K562 (cell line): ENCODE results near the gene CFAP97D1. TPM values are rescaled to one million over a fixed set of nuclear protein-coding genes. Genes with fewer than 3 reads are reported as not detected.

Experiments
- ATAC-seq: fragments of 200-7000 bp; cut with Tn5 transposase; 3 replicates; pipeline ENCODE4 v1.9.1; 2020; ENCODE audit warnings: moderate library complexity
- BruUV-seq: library from RNA; stranded (reverse); fragments of 400-500 nt; replicated peaks from 2 replicates; lab custom pipeline; 2021; lab: Mats Ljungman, UMichigan
- CTCF ChIA-PET: fragments of 300-600 bp; formaldehyde crosslinking; extraction: SDS; loops from one replicate; lab custom pipeline; 2021; ENCODE audit warnings: low intra/inter-chr PET ratio; lab: Yijun Ruan, JAX
- POLR2A ChIA-PET: fragments of 300-600, 350-650 bp; sonication (Branson Sonifier 250); formaldehyde crosslinking; extraction: SDS; loops from one replicate; lab custom pipeline; 2021; ENCODE audit warnings: antibody characterized with exemption, inconsistent platforms; lab: Yijun Ruan, JAX
- DNase-seq, 4 experiments: peaks; one replicate each; pipeline versions ENCODE4 v3.0.0 to v3.0.0-alpha.2; 2011 to 2018; ENCODE audit warnings: low spot score in 3 of 4, mixed read lengths in 3 of 4; ENCODE audit errors: extremely low read depth in 1 of 4
- FAIRE-seq: peaks from 2 replicates; lab custom pipeline; 2011; peaks lifted over from hg19 to GRCh38; lab: Jason Lieb, UNC
- H2AFZ ChIP-seq: 2 replicates; pipeline ENCODE4 v1.6.0; 2011; ENCODE audit warnings: low read depth, low read length, control low read depth, inconsistent platforms
- H3K27ac ChIP-seq: fragments of 200-600 bp; 3 replicates; pipeline ENCODE4 v1.8.0; 2011; ENCODE audit warnings: low read depth, mild to moderate bottlenecking, control low read depth, inconsistent platforms, low read length, moderate library complexity, mixed read lengths; ENCODE audit errors: extremely low read depth
- H3K27me3 ChIP-seq, 2 experiments: fragments of 300-600 bp in 1 of 2; 2 replicates in 1 of 2; 3 replicates in 1 of 2; pipeline versions ENCODE4 v1.6.0 to v1.8.0; 2011; ENCODE audit warnings: inconsistent platforms in 2 of 2, low read length in 2 of 2, mild to moderate bottlenecking in 1 of 2, mixed read lengths in 1 of 2, moderate library complexity in 1 of 2; ENCODE audit not compliant: control insufficient read depth in 2 of 2, insufficient read depth in 2 of 2
- H3K36me3 ChIP-seq: fragments of 300-600 bp; 3 replicates; pipeline ENCODE4 v1.8.0; 2011; ENCODE audit warnings: mild to moderate bottlenecking, low read length, inconsistent platforms; ENCODE audit not compliant: control insufficient read depth, insufficient read depth
- H3K4me1 ChIP-seq, 2 experiments: fragments of 200-600 bp in 1 of 2; replicated peaks in 1 of 2; 2 replicates in 1 of 2; 3 replicates in 1 of 2; pipeline versions ENCODE4 v1.5.1 to v1.8.0; 2011; ENCODE audit warnings: inconsistent platforms in 2 of 2, low read length in 2 of 2, mild to moderate bottlenecking in 1 of 2, mixed read lengths in 1 of 2, moderate library complexity in 1 of 2; ENCODE audit not compliant: control insufficient read depth in 2 of 2, insufficient read depth in 2 of 2
- H3K4me2 ChIP-seq: 2 replicates; pipeline ENCODE4 v1.6.1; 2011; ENCODE audit warnings: low read length, control low read depth, inconsistent platforms, mixed read lengths; ENCODE audit not compliant: insufficient read depth
- H3K4me3 ChIP-seq: fragments of 200-600 bp; sonication (generic), shearing (Covaris generic); 2 replicates; pipeline ENCODE4 v1.5.1; 2016; ENCODE audit warnings: control low read depth, inconsistent platforms
- H3K79me2 ChIP-seq: fragments of 200-600 bp; 3 replicates; pipeline ENCODE4 v1.8.0; 2011; ENCODE audit warnings: low read length, inconsistent platforms; ENCODE audit not compliant: control insufficient read depth, insufficient read depth
- H3K9ac ChIP-seq, 2 experiments: 2 replicates each; pipeline versions ENCODE4 v1.6.0 to v1.6.1; 2011; ENCODE audit warnings: low read depth in 2 of 2, low read length in 2 of 2, control low read depth in 1 of 2, inconsistent platforms in 1 of 2, mild to moderate bottlenecking in 1 of 2, mixed read lengths in 1 of 2; ENCODE audit not compliant: insufficient read depth in 1 of 2
- H3K9me1 ChIP-seq: one replicate; pipeline ENCODE4 v1.6.0; 2011; ENCODE audit warnings: inconsistent platforms, mild to moderate bottlenecking, low read length, moderate library complexity; ENCODE audit not compliant: control insufficient read depth, insufficient read depth
- H3K9me3 ChIP-seq: replicated peaks from 2 replicates; pipeline ENCODE4 v1.5.1; 2011; ENCODE audit warnings: low read depth, low read length, inconsistent platforms; ENCODE audit not compliant: control insufficient read depth, insufficient read depth
- H4K20me1 ChIP-seq: replicated peaks from 2 replicates; pipeline ENCODE4 v1.6.1; 2011; ENCODE audit warnings: low read length, inconsistent platforms, mixed read lengths; ENCODE audit not compliant: control insufficient read depth, insufficient read depth
- ETS2 ChIP-seq: IDR thresholded peaks from 2 replicates; pipeline ENCODE4 v1.6.1; 2016; ENCODE audit warnings: borderline replicate concordance, missing genetic modification characterization, mild to moderate bottlenecking, moderate library complexity, missing compliant biosample characterization; ENCODE audit not compliant: poor library complexity, severe bottlenecking
- GABPB1 ChIP-seq: sonication (generic); formaldehyde crosslinking; IDR thresholded peaks from 2 replicates; pipeline ENCODE4 v1.8.0; 2022; ENCODE audit warnings: mild to moderate bottlenecking, missing genetic modification reagents
- GTF2F1 ChIP-seq: IDR thresholded peaks from 2 replicates; pipeline ENCODE4 v1.6.1; 2011; ENCODE audit warnings: low read depth, low read length, improper control_type of control experiment
- HDAC6 ChIP-seq: IDR thresholded peaks from 2 replicates; pipeline ENCODE4 v1.6.1; 2012; ENCODE audit warnings: low read depth, mild to moderate bottlenecking, control low read depth, inconsistent platforms, low read length, moderate library complexity
- HNRNPH1 ChIP-seq: fragments of 200-400 bp; formaldehyde crosslinking; optimal IDR thresholded peaks from 2 replicates; pipeline ENCODE3; 2017; ENCODE audit warnings: low read depth, mild to moderate bottlenecking, low read length, moderate library complexity
- IFI16 ChIP-seq: fragments of 250-450 bp; sonication (Bioruptor Pico); IDR thresholded peaks from 2 replicates; pipeline ENCODE4 v2.1.2; 2022; ENCODE audit warnings: mild to moderate bottlenecking, inconsistent platforms
- NR1H2 ChIP-seq: sonication (generic); formaldehyde crosslinking; IDR thresholded peaks from 2 replicates; pipeline ENCODE4 v1.4.0; 2020; ENCODE audit warnings: mild to moderate bottlenecking, missing genetic modification reagents
- RBM34 ChIP-seq: fragments of 200-400 bp; formaldehyde crosslinking; IDR thresholded peaks from 2 replicates; pipeline ENCODE4 v1.6.1; 2018; ENCODE audit warnings: low read length, borderline replicate concordance; ENCODE audit not compliant: insufficient read depth
- SAFB2 ChIP-seq: fragments of 200-400 bp; formaldehyde crosslinking; IDR thresholded peaks from 2 replicates; pipeline ENCODE4 v1.6.1; 2018; ENCODE audit warnings: borderline replicate concordance, low read length, low read depth, moderate library complexity; ENCODE audit not compliant: severe bottlenecking
- SIX5 ChIP-seq, 2 experiments: IDR thresholded peaks; 2 replicates each; pipeline ENCODE4 v1.6.1; 2011; ENCODE audit warnings: low read length in 2 of 2, borderline replicate concordance in 1 of 2, low read depth in 1 of 2, mild to moderate bottlenecking in 1 of 2, moderate library complexity in 1 of 2; ENCODE audit not compliant: insufficient read depth in 1 of 2
- YY1 ChIP-seq, 3 experiments: IDR thresholded peaks; 2 replicates each; pipeline ENCODE4 v1.6.1; 2011; ENCODE audit warnings: low read length in 2 of 3, mild to moderate bottlenecking in 2 of 3, moderate library complexity in 2 of 3, borderline replicate concordance in 1 of 3, control low read depth in 1 of 3, low read depth in 1 of 3; ENCODE audit not compliant: insufficient read depth in 3 of 3, insufficient replicate concordance in 2 of 3, control insufficient read depth in 1 of 3, insufficient read length in 1 of 3; ENCODE audit errors: extremely low read depth in 1 of 3
- ZBTB17 ChIP-seq: fragments of 450-650 bp; formaldehyde crosslinking; IDR thresholded peaks from 2 replicates; pipeline ENCODE4 v1.4.0; 2020; ENCODE audit warnings: mild to moderate bottlenecking
- ZNF140 ChIP-seq: fragments of 250-450 bp; sonication (Bioruptor Pico); IDR thresholded peaks from 2 replicates; pipeline ENCODE4 v1.8.0; 2021; ENCODE audit warnings: moderate library complexity, mild to moderate bottlenecking, inconsistent platforms
- ZNF354B ChIP-seq: fragments of 250-450 bp; sonication (Bioruptor Pico); IDR thresholded peaks from 2 replicates; pipeline ENCODE4 v1.4.0; 2020
- WGBS: fragments of 100-300 bp; shearing (Covaris generic); methylation state at CpG from one replicate; pipeline ENCODE4 v1.1.6; 2016; ENCODE audit warnings: low coverage, mixed read lengths; ENCODE audit not compliant: insufficient coverage; ENCODE audit errors: missing lambda C conversion rate; 5-methylcytosine and 5-hydroxymethylcytosine counted together
- in situ Hi-C: fragments of 300-500 bp; cut with MboI; formaldehyde crosslinking; loops from 4 replicates; pipeline ENCODE4 v1.15.0; 2018; ENCODE audit warnings: inconsistent platforms, mixed read lengths
- intact Hi-C: fragments of 100-400 bp; cut with micrococcal nuclease; formaldehyde crosslinking; loops from 2 replicates; pipeline ENCODE4 v1.14.2; 2022
- polyA plus RNA-seq, 8 experiments: library from polyadenylated mRNA; depleted of rRNA in 4 of 8; stranded (reverse) in 5 of 8; unstranded in 3 of 8; fragments of >200 nt; fragmentation: Nextera tagmentation in 2 of 8; fragmentation: Illumina TruSeq in 1 of 8; extraction: Ambion mirVana in 2 of 8; extraction: Trizol in 1 of 8; gene quantifications; 2 replicates each; pipeline versions ENCODE4 v1.2.1 to v1.2.3, GENCODE V29; 2011 to 2014; ENCODE audit warnings: inconsistent platforms in 1 of 8, missing spikeins in 1 of 8
- total RNA-seq, 7 experiments: library from RNA; depleted of rRNA in 6 of 7; stranded (reverse); fragments of >200 nt in 6 of 7; fragmentation: Illumina TruSeq in 2 of 7; extraction: Trizol in 2 of 7; gene quantifications; 2 replicates each; pipeline versions ENCODE4 v1.2.1 to v1.2.3, GENCODE V29; 2011 to 2021; ENCODE audit warnings: low replicate concordance in 1 of 7
- TF ChIP-seq, protein P1 (sequence below): fragments of 250-450 bp; sonication (Bioruptor Pico); IDR thresholded peaks from 2 replicates; pipeline ENCODE4 v1.8.0; 2021; ENCODE audit warnings: mild to moderate bottlenecking, moderate library complexity
- TF ChIP-seq, protein P2 (sequence below): IDR thresholded peaks from 2 replicates; pipeline ENCODE4 v1.6.1; 2016; ENCODE audit warnings: missing genetic modification characterization, missing compliant biosample characterization

The CFAP97D1 gene
- total and polyA plus RNA-seq, 9 of the 15 experiments (the other 6 are each of a cell fraction or from before 2014, with no cell fraction given) = not detected

DNA sequence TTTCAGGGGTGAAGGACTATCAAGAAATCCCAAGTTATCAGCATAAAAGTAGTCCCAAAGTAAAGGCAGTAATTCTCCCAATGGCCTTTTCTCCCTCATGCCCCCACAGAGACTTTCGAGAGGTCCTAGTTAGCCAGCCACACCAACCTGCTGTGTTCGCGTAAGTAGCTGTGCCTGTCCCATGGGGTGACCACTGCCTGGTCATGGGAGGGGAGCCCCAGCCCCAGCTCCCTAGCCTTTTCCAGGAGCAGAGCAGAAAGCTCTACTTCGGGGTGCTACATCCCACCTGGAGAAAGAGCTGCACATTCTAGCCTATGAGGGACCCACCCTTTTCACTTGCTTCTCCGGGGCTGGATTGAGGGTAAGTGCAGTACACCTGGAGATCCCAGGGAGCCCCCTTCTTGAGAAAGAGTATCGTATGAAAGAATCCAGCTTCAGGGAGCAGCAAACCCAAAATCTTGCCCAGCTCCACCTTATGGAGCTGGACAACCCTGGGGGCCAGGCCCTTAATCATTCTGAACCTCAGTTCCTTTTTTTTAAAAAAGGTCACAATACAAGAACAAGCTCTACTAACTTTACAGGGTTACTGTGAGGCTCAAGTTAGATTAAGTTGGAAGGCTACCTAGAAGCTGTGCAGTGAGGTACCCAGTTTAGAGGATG is 13.1 kb upstream of the CFAP97D1 start (continued):
- no peak for TF ChIP-seq ZBTB17 (CRISPR knock-in tag)
- TF ChIP-seq, all 486 proteins: peak for 0

DNA sequence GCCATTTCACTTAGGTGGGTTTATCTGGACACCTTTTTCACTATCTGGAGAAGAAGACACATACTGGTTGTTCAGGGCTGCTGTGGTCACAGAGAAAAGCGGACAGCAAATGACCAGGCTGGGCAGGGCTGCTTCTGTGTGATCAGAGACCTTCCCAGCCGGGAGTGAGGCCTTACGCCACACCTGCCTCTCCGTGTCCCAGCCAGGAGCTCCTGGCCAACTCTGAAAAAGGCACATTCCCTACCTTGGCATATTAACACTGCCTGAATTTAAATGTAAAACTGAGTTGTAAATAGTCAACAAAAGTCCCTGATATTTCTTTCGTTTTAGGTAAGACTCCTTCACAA is 12.5 kb upstream of the CFAP97D1 start:
- Histone ChIP-seq H3K4me2 (no peak overlapping the region), H3K4me3 (no peak overlapping the region), H4K20me1 (peaks cover 5% of the 10 kb centered on the region; the same call in 1 of the 2 replicates), H3K27me3 (peaks cover 0 to 7% of the 10 kb centered on the region in 2 experiments; a peak in 1 of 5 replicates), H3K9me3 (no peaks in the 10 kb centered on the region), H2AFZ (no peak overlapping the region), H3K9me1 (no peaks in the 10 kb centered on the region), H3K9ac (no peak overlapping the region), H3K36me3 (peaks cover 13% of the 10 kb centered on the region; the same call in 2 of the 3 replicates), H3K79me2 (no peaks in the 10 kb centered on the region), H3K4me1 (peaks cover 0 to 3% of the 10 kb centered on the region in 2 experiments; a peak in 3 of 5 replicates), H3K27ac (no peak overlapping the region)
- in situ Hi-C loops (no loop called here), intact Hi-C loops (no loop called here)
- DNase-seq = no peak
- no TSS peak for BruUV-seq
- POLR2A ChIA-PET = interaction anchor here (1.2 kb wide), 1 partner anchor 73 kb away, joined by 4 read pairs; no protein-coding TSS in a partner anchor
- no peak for ATAC-seq
- CTCF ChIA-PET = interaction anchor here (1.9 kb wide), 1 partner anchor 73 kb away, joined by 5 read pairs; no protein-coding TSS in a partner anchor
- FAIRE-seq = no peak
- WGBS = 37% methylated on average over 4 of the region's 5 CpGs
- TF ChIP-seq, protein P1, sequence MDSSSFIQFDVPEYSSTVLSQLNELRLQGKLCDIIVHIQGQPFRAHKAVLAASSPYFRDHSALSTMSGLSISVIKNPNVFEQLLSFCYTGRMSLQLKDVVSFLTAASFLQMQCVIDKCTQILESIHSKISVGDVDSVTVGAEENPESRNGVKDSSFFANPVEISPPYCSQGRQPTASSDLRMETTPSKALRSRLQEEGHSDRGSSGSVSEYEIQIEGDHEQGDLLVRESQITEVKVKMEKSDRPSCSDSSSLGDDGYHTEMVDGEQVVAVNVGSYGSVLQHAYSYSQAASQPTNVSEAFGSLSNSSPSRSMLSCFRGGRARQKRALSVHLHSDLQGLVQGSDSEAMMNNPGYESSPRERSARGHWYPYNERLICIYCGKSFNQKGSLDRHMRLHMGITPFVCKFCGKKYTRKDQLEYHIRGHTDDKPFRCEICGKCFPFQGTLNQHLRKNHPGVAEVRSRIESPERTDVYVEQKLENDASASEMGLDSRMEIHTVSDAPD = no peak
- TF ChIP-seq SIX5 (IDR thresholded peaks at IDR 0.05; ENCODE audit: borderline replicate concordance in 1 of 2, insufficient read depth in 1 of 2, low read depth in 1 of 2, low read length in 2 of 2) = no peak
- TF ChIP-seq GABPB1 (CRISPR knock-in tag) = no peak
- TF ChIP-seq HNRNPH1 = no peak
- no peak for TF ChIP-seq ZNF354B (CRISPR knock-in tag)
- no peak for TF ChIP-seq HDAC6
- no peak for TF ChIP-seq NR1H2 (CRISPR knock-in tag)
- no peak for TF ChIP-seq SAFB2
- TF ChIP-seq ZNF140 (CRISPR knock-in tag) = no peak
- TF ChIP-seq ETS2 (tag) = no peak
- no peak for TF ChIP-seq RBM34
- TF ChIP-seq IFI16 = no peak
- TF ChIP-seq YY1 (IDR thresholded peaks at IDR 0.05; ENCODE audit: borderline replicate concordance in 1 of 3, control insufficient read depth in 1 of 3, extremely low read depth in 1 of 3, insufficient read depth in 3 of 3, insufficient read length in 1 of 3, insufficient replicate concordance in 2 of 3, low read depth in 1 of 3, low read length in 2 of 3) = no peak
- TF ChIP-seq GTF2F1 = no peak
- TF ChIP-seq, protein P2, sequence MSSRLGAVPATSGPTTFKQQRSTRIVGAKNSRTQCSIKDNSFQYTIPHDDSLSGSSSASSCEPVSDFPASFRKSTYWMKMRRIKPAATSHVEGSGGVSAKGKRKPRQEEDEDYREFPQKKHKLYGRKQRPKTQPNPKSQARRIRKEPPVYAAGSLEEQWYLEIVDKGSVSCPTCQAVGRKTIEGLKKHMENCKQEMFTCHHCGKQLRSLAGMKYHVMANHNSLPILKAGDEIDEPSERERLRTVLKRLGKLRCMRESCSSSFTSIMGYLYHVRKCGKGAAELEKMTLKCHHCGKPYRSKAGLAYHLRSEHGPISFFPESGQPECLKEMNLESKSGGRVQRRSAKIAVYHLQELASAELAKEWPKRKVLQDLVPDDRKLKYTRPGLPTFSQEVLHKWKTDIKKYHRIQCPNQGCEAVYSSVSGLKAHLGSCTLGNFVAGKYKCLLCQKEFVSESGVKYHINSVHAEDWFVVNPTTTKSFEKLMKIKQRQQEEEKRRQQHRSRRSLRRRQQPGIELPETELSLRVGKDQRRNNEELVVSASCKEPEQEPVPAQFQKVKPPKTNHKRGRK = no peak
